NCI-H526 treated with DMSO at 0.1 percent for 48 hours (cell line): ENCODE results near the gene TCTN2.

Experiments used
- DNase-seq: peaks from one replicate; lab custom pipeline; 2025; lab: John Stamatoyannopoulos, UW

TCTN2 gene

DNA sequence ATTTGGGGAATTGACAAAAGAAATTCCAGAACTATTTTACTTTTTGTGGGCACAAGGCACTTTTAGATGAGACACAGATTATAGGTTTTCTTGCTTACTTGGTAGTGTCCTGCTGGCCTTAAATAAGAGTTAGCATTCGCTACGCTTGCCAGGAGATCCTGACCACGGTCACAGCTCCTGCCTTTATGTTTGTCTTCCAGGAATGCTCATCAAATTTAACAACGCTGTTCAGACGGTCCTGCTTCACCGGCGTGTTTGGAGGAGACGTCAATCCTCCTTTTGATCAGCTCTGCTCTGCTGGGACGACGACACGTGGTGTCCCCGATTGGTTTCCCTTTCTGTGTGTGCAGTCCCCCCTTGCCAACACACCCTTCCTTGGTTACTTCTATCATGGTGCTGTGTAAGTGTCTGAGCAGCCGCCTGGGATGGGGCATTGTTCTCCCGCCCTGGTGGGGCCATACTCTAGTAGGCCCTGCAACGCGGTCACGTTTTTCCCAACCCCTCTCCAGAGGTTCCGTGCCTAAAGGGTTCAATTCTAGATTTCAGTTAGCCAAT lies 15.8 kb downstream of the TCTN2 start:
- no peak for DNase-seq

DNA sequence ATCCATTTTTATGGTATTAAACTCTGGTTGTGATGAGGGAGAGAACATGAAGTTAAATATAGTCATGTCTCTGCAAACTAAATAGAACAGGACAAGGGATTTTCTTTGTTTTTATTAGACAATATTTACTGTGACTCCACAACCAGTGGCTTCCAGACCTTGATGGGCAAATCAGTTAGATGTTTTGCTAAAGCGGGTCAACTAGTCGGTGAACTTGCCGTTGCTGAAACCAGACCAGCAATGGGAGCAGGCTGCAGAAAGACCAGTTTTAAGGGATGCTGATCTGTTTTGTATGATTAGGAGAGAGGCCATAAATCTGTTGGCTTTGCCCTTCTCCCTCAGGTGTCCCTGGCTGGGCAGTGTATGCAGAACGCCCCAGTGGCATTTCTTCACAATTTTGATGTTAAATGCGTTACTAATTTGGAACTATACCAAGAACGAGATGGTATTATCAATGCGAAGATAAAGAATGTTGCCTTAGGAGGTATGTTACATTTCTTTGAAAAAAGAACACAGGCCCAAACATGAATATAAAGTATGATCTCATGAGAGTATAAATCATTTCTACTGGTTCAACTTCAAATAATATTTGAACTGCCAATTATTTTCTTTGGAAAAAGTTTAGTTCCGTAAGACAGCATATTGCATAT lies 19.4 kb downstream of the TCTN2 start:
- DNase-seq = no peak

DNA sequence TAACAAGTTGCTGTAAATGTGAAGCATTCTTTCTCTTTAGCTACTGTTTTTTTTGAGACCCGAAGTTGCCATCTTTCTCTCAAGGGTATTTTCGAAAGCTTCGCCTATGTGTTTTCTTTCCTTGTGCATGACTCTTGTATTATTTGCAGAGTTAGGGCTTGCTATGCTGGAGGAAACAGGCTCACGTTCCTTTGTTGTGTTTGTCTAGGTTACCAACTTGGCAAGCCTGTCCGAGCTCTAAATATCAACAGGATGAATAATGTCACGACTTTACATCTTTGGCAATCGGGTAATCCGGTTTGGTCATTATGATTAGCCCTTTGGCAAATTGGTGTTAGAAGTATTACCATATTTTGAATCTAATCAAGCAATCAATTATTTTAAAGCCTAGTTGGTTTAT lies 25.3 kb downstream of the TCTN2 start:
- DNase-seq = no peak

DNA sequence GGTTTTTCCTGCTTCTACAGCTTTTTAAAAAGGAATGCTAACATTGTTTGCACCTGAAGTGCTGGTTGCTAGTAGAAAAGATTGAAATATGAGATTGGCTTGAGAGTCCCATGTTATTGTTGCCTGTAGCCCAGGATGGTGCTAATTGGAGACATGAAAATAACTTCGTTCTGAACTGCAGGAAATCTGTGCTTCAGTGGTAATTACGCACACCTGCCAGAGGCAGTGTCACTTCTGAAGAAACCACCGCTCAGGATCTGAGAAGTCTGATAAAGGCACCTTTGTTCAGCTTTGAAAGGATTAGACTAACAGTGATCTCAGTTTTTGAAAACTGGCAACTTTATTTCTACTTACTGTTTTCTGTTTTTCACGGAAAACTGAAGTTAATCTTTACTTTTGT lies 25.7 kb downstream of the TCTN2 start:
- no peak for DNase-seq

DNA sequence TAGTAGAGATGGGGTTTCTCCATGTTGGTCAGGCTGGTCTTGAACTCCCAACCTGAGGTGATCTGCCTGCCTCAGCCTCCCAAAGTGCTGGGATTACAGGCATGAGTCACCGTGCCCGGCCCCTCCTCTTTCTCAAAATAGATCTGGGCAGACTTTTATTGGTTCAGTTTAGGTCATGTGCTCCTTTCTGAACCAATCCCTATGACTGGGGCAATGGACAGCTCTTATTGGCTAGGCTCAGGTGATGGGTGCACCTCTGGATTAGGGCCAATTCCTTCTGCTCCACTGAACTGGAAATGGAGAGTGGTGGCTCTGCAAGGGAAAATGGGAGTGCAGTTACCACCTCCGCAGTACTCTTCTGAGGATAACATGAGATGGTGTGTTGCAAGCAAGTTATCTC lies 35.0 kb downstream of the TCTN2 start:
- no peak for DNase-seq

DNA sequence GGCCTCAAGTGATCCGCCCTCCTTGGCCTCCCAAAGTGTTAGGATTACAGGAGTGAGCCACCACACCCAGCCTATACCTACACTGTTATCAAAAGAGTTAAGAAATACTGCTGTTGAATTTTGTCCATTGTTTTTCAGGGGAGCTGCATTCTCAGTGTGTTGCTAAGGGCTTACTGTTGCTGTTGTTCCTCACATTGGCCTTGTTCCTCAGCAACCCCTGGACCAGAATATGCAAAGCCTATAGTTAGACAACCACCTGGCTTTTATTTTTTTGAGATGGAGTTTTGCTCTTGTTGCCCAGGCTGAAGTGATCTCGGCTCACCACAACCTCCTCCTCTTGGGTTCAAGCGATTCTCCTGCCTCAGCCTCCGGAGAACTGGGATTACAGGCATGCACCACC lies 36.6 kb downstream of the TCTN2 start:
- DNase-seq = no peak

DNA sequence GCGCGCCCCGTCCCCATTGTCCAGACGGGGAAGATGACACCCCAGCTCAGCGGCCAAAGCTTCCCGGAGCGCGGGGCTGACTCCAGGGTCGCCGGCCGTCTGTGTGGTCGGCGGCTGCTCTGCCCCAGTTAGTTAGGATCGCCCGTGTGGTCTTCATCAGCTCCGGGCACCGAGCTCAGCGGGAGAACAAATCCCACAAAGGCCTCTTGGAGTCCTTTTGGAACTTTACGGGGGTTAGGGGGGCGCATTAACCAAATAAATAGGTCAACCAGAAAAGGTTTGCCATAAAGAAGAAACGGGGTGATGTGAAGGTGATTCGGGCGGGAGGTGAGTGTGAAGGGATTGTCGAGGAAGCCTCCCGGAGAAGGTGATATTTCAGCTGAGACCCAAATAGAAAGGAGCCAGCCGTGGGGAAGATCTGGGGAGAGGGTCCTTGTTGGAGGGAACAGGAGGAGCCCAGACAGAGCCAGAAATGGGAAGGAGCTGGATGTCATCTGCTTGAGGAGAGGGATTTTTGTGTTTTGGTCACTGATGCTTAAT lies 41.9 kb downstream of the TCTN2 start:
- no peak for DNase-seq

DNA sequence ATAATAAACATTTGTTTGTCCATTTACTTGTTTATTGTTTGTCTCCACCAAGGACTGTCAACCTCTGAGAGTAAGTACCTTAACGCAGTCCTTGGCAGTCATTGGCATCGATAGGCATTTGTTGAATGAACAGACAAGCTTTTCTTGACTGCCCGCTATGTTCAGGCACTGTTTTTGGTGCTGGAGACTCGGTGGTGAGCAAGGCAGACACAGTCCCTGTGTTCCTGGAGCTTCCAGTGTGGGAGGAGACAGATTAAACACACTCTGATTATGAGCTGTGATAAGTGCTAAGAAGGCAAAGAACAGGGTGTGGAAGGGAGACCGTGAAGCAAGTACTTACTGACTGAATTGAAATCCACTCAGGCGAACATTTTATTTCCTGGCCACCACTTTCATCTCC lies 42.5 kb downstream of the TCTN2 start:
- DNase-seq = no peak

DNA sequence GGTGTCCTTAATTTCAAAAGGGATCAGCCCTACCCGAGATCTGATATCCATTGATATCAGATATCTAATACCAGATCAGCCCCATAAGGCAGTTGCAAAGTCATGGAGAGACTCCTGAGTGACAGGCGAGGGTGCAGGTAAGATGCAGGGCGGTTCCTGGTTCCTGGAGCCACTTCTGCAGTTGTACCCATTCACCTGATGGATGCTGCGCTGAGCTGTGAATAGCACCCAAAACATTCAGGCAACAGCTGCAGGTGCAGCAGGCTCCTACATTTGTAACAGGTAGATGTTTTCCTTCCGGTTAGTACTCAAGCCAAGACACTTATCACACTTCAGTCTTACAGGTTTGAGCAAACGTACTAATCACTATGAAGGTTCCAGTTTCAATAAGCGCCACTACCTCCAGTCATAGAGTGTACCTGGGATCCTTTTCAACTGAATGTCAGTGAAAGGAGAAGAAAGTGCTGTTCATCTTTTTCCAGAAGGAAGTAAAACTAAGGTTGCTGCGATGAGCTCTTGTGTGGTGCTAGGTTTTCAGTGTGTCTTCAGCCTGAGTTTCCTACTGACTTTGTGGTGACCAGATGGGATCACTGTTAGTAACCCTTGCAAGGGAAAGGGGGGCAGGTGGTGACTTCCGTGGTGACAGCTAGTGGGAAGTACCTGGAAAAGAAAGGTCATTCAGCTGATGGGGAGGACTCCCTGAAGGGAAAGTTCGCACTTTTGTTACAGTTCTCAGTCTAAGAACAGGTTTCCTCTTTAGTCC lies 43.1 kb downstream of the TCTN2 start:
- no peak for DNase-seq

DNA sequence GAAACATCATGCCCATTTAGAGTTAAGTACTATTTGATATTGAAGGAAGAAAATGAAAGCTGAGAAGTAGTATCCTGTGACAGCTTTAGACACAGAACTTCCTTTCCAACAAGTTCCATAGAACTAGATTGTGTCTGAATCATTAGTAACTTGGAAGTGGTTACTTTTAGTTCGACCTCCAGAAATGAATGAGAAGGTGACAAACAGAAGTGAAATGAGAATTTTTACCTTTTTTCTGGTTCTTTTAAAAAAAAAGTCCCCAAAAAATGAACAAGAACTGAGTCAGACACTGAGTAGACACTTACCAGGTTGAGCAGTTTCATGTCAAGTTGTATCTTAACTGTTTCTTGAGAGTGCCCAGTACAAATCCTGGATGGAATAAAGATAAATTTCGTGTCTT lies 44.3 kb downstream of the TCTN2 start:
- no peak for DNase-seq

DNA sequence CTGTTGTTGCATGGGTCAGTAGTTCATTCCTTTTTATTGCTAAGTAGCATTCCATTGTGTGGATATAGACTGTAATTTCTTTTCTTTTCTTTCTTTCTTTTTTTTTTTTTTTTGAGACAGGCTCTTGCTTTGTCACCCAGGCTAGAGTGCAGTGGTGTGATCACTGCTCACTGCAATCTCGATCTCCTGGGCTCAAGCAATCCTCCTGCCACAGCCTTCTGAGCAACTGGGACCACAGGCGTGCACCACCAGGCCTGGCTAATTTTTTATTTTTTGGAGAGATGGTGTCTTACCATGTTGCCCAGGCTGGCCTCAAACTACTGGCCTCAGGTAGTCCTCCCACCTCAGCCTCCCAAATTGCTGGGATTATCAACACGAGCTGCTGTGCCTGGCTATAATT lies 46.4 kb downstream of the TCTN2 start:
- DNase-seq = no peak

DNA sequence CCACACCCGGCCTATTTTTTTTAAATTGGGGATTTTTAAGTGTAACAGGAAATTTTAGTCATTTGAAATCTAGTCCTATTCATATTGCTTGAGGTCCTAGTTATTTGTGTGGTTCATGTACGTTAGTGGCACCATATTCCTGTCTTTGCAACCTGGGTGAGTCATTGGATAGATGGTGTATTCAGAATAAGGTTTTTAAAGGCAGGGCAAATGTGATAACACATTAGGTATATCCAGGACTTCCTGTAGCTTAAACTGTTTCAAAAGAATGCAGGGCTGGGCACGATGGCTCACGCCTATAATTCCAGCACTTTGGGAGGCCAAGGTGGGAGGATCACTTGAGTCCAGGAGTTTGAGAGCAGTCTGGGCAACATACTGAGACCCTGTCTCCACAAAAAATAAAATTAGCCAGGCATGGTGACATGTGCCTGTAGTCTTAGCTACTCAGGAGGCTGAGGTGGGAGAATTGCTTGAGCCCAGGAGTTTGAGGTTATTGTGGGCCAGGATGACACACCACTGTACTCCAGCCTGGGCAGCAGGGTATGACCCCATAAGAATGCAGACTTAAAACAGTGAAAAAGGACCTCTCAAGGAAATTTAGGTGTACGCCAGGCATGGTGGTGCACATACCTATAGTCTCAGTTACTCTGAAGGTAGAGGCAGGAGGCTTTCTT lies 49.4 kb downstream of the TCTN2 start:
- DNase-seq = no peak

DNA sequence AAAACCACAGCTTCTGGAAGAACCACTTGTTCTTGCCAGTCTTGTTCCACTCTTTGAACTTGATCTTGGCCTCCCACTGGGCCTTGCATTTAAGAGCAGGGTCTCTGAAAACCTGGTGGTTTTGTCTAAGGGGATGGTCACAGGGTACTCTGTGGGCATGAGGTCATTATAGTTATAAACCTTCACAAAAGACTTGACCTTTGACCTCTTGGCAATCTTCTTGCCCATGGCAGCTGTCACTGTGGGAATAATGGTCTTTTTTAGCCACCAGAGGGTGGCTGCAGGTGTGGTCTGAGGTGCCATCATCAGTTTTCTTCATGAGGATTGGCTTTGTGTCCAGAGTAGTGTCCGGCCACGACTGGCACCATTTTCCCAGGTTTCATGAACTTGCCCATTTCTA lies 50.3 kb downstream of the TCTN2 start:
- DNase-seq = no peak

DNA sequence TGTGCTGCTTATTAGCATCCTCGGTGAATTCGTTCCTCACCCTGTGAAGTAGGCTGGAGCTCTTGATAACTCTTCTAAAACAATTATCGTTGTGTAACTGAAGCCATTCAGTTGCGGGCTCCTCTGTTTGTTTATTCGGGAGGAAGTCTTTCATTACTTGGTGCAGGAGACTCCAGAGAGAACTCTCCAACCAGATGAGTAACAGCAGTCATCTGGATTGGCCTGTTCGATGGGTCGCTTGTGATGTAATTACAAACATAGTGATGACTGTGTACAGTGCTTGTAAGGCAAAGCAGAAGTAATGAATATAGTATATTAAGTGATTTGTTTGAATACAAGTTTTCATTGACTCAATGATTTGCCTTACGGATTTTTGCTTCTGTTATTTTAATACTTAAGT lies 52.1 kb downstream of the TCTN2 start:
- DNase-seq = no peak

DNA sequence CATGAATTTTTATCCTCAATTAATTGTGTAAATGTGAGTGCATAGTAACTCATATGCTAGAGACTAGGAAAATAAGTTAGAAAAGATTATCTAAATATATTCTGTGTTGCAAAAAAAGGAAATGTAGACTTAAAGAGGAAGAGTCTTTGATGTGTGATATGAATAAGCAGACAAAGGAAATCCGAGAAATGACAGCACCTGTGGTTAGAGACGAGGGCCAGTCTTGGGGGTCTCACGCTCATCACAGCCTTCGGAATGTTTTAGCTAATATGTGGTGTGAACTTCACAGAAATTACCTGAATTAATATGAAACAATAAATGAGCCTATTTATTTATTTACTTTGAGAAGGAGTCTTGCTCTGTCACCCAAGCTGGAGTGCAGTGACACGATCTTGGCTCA lies 52.9 kb downstream of the TCTN2 start:
- no peak for DNase-seq

DNA sequence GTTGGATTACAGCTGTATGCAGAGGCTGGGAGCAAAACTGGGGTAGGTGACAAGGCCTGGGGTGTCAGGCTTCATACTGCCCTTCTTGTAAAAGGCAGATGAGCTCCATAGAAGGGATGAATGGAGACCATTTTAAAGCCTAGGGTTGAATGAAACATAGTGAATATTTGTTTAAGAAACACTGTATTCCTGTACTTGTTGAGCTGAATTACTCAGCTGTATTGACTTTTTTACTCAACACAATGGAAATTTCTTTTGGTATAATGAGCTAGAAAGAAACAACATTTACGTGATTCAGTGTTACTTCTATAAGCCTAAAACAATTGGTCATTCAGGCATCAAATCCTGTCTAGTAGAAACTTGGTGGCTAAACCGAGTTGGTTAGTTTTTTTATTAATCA lies 55.3 kb downstream of the TCTN2 start:
- DNase-seq = no peak

DNA sequence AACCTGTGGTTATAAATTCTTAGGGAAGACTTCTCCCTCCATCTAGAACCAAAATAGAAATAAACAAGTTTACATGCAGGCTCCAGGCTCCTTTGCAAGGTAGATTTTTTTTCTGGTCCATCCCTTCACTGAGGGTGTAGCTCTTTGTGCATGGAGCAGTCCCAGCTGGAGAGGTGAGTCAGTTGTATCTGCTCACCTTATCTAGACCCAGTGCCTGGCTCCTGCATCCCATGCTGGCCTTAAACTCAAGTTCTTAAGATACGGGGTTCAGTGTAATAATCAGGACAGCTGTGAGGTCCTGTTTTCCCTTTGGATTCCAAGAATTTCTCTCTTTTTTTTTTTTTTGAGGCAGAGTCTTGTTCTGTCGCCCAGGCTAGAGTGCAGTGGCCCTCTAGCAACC lies 56.0 kb downstream of the TCTN2 start:
- no peak for DNase-seq

DNA sequence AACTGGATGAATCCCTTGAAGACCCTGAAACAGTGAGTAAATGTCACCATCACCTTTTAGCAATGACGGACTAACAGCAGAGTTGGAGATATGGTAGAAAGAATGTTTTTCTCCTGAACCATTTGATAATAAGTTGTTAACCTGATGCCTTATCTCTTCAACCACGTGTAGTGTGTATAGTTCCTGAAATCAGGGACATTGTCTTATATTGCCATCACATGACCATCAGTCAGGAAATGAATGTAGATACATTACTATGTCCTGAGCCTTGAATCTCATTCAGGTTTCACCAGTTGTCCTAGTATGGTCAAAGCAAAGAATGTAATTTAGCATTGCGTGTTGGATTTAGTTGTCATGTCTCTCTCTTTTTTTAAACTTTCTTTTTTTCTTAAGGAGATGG lies 57.0 kb downstream of the TCTN2 start:
- no peak for DNase-seq

DNA sequence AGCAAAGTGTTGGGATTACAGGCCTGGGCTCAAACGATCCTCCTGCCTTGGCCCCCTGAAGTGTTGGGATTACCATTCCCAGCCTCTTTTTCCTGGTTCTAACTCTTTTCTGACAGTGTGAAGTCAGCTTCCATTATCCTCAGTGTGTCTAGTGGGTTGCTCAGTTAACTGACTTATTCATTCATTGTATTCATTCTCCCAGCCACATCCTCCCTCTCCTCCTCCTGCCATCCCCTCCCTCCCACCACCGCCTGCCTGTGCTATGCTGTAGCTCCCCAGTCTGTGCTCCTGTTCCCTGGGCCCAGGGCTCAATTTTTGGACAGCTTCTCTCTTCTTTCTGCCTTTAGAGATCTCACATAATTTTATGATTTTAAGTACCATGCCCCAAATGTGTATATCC lies 60.7 kb downstream of the TCTN2 start:
- no peak for DNase-seq

DNA sequence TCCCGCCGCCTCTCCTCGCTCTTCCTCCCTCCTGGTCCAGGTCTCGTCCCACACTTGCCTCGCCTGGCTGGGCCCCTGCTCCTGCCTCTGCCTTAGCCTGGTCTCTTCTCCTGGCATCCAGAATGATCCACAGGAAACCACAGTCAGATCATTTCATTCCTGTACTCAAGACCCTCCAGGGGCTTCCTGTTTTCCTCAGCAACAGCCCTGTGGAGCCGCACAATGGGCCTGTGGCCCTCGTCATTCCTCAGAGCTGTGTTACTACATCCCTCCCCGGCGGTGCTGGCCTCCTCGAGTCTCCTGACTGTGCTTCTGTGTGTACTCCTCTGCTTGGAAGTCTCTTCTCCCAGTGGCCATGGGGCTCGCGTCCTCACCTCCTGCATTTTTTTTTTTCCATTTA lies 61.3 kb downstream of the TCTN2 start:
- DNase-seq = no peak

DNA sequence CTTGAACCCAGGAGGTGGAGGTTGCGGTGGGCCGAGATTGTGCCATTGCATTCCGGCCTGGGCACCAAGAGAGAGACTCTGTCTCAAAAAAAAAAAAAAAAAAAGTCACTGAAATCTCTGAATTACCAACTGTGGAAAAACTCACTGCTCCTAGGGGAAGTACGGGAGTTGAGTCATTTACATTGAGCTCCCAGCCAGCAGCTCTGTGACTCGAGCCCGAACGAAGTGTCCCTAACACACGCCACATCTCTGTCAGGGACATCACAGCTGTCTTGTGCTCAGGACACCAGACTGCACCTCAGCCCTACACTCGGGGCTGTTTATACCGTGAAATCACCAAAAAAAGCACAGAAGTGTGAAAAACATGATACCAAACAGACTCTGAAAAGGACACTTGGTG lies 62.3 kb downstream of the TCTN2 start:
- no peak for DNase-seq

DNA sequence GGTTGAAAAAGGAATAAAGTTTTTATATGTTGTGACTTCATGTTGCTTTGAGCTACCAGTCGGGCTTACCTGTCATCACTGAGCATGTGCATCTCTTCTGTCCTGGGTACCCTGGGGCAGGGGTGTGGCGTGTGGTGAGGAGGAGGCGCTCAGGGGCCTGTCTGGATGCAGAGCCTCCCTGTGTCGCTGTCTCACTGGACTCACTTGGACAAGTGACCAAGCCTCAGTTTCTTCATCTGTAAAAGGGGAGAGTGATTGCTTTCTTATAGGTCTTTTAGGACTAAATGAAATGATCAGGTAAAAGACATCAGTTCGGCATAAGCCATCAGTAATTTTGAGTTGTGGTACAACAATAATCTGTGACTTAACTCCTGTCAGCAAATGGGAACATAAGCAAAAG lies 63.4 kb downstream of the TCTN2 start:
- no peak for DNase-seq
